Psoas muscle (tissue), 8 donors: ENCODE results near the gene ATXN2L. TPM values are rescaled to one million over a fixed set of nuclear protein-coding genes. Genes with fewer than 3 reads are reported as not detected.

Experiments used
- ATAC-seq, 4 donors: fragments of 200-7000 bp; cut with Tn5 transposase; one replicate each; pipeline ENCODE4 v1.9.1; 2020; ENCODE audit warnings: moderate library complexity in 3 of 4, mild to moderate bottlenecking in 2 of 4
- DNase-seq, 2 donors: peaks; one replicate each; pipeline ENCODE4 v3.0.0-alpha.2; 2020
- H3K27ac ChIP-seq: fragments of 200-600 bp; one replicate; pipeline ENCODE4 v1.8.0; 2022
- H3K27me3 ChIP-seq, 3 donors: fragments of 200-600 bp in 1 of 3; one replicate each; pipeline versions ENCODE4 v1.6.1 to v1.8.0; 2013 to 2022; ENCODE audit warnings: low read length in 2 of 3, mild to moderate bottlenecking in 2 of 3, moderate library complexity in 1 of 3; ENCODE audit not compliant: insufficient read depth in 3 of 3
- H3K36me3 ChIP-seq, 2 donors: fragments of 200-600 bp in 1 of 2; one replicate each; pipeline versions ENCODE4 v1.6.1 to v1.8.0; 2013 to 2022; ENCODE audit warnings: low read depth in 1 of 2, mild to moderate bottlenecking in 1 of 2, moderate library complexity in 1 of 2; ENCODE audit not compliant: insufficient read depth in 1 of 2
- H3K4me1 ChIP-seq: fragments of 200-600 bp; one replicate; pipeline ENCODE4 v1.8.0; 2022
- H3K4me3 ChIP-seq: fragments of 200-600 bp; one replicate; pipeline ENCODE4 v1.8.0; 2022; ENCODE audit warnings: mild to moderate bottlenecking
- H3K9me3 ChIP-seq: fragments of 200-600 bp; one replicate; pipeline ENCODE4 v1.8.0; 2022
- CTCF ChIP-seq: fragments of 200-600 bp; IDR thresholded peaks from one replicate; pipeline ENCODE4 v1.8.0; 2022; ENCODE audit warnings: antibody characterized with exemption
- WGBS, 3 donors: extraction: QIAGEN DNeasy Blood & Tissue Kit; methylation state at CpG; one replicate each; pipeline versions ENCODE4 v1.1.6 to v1.1.7; 2013; 5-methylcytosine and 5-hydroxymethylcytosine counted together
- intact Hi-C, 2 donors: fragments of 100-400 bp; cut with DNase I; formaldehyde crosslinking; loops; one replicate each; pipeline versions ENCODE4 v1.11.0 to v1.14.2; 2022
- polyA plus RNA-seq, 3 donors: library from polyadenylated mRNA; stranded (reverse); fragments of 200-250 nt; gene quantifications; one replicate each; pipeline ENCODE4 v1.2.3, GENCODE V29; 2013
- total RNA-seq, 4 donors: library from RNA; stranded (reverse); fragmentation: NEBNext Ultra II Directional in 2 of 4; extraction: Animal tissue kit (Norgen Biotek cat#: 25700) in 2 of 4; gene quantifications; one replicate each; pipeline versions ENCODE4 v1.2.1 to v1.2.4, GENCODE V29; 2021 to 2023
- donor health status: healthy with polysubstance abuse.
- donor health status: DM: no; HTN: no; CAD: no; lungs with moderate emphysema.
- donor health status: Bipolar disorder and iron deficiency.
- donor health status: healthy.
- donor health status: DM: yes; HTN: yes; CAD: no.
- donor health status: DM: no; HTN: no; CAD: no.
- donor health status: DM: no; HTN: no; CAD: no.
- donor health status: DM: yes; HTN: yes; CAD: no.

ATXN2L gene
- total and polyA plus RNA-seq, 7 donors = 28.8 to 66.2 (median 50.0) TPM

- WGBS, 3 donors = 15 to 21% (median 15%) methylated on average over 21 to 24 of the region's 24 CpGs
- peak; percentile 59 to 94 for DNase-seq
- peak overlapping the region; percentile 51 for H3K4me3 ChIP-seq
Measured at GRCh38 chr16:28882551-28883160, 59.9 kb downstream of the ATXN2L start.

GRCh38 chr16:28883221-28883996, 60.6 kb downstream of the ATXN2L start:
- no peaks in the 10 kb centered on the region for H3K9me3 ChIP-seq
- H3K4me3 ChIP-seq = peak overlapping the region; percentile 51
- H3K36me3 ChIP-seq = peaks cover 0 to 43% of the 10 kb centered on the region in 2 donors
- WGBS, 3 donors = 35 to 49% (median 37%) methylated on average over 22 to 25 of the region's 25 CpGs
- intact Hi-C loops = no loop called here
- ATAC-seq (peak; percentile 27 to 55 (median 48)), DNase-seq (peak in 1 of 2 donors; percentile 76)
- H3K4me1 ChIP-seq = peaks cover 21% of the 10 kb centered on the region
- peak overlapping the region; percentile 86 for H3K27ac ChIP-seq
- no peaks in the 10 kb centered on the region for H3K27me3 ChIP-seq
- TF ChIP-seq CTCF = no peak

More at GRCh38 chr16:28882551-28883160, 59.9 kb downstream of the ATXN2L start:
- H3K27ac ChIP-seq = peak overlapping the region; percentile 86
- intact Hi-C loops = no loop called here
- ATAC-seq = peak; percentile 50 to 70 (median 68)
- no peaks in the 10 kb centered on the region for H3K9me3 ChIP-seq
- peaks cover 21% of the 10 kb centered on the region for H3K4me1 ChIP-seq
- H3K27me3 ChIP-seq = no peaks in the 10 kb centered on the region
- peaks cover 0 to 36% of the 10 kb centered on the region in 2 donors for H3K36me3 ChIP-seq
- peak; percentile 12 for TF ChIP-seq CTCF

- H3K27me3 ChIP-seq = no peaks in the 10 kb centered on the region
- intact Hi-C loops = no loop called here
- ATAC-seq (no peak), DNase-seq (no peak)
- H3K9me3 ChIP-seq = no peaks in the 10 kb centered on the region
- WGBS, 3 donors = 62 to 87% (median 63%) methylated on average over 6 of the region's 6 CpGs
- no peak for TF ChIP-seq CTCF
- peak overlapping the region; percentile 86 for H3K27ac ChIP-seq
- H3K4me3 ChIP-seq = peak overlapping the region; percentile 51
- H3K4me1 ChIP-seq = peaks cover 21% of the 10 kb centered on the region
- H3K36me3 ChIP-seq = peaks cover 0 to 50% of the 10 kb centered on the region in 2 donors
Measured at GRCh38 chr16:28884045-28884444, 61.2 kb downstream of the ATXN2L start.

Other genes with a start within 250 kb of the ATXN2L start
- 1 to 10 TPM in 1 of 4 donors, under 1 TPM in 2, not detected in 1; 0.34 to 1.5 (median 0.52) TPM for gene SULT1A2, start 225.9 kb upstream of the ATXN2L start, total RNA-seq
- under 1 TPM in 2 of 3 donors, not detected in 1; 0.09 to 0.34 TPM for gene SULT1A2, start 225.9 kb upstream of the ATXN2L start, polyA plus RNA-seq
- gene SULT1A1, start 213.0 kb upstream of the ATXN2L start, total RNA-seq = 10 to 100 TPM in 3 of 4 donors, 1 to 10 TPM in 1; 8.1 to 22.8 (median 13.4) TPM
- gene SULT1A1, start 213.0 kb upstream of the ATXN2L start, polyA plus RNA-seq = 1 to 10 TPM; 2.8 to 6.3 (median 3.5) TPM
- under 1 TPM in 1 of 4 donors, not detected in 3; 0.78 TPM for gene NPIPB8, start 184.9 kb upstream of the ATXN2L start, total RNA-seq
- gene NPIPB8, start 184.9 kb upstream of the ATXN2L start, polyA plus RNA-seq = not detected
- 100 to 1,000 TPM; 434 to 640 (median 556) TPM for gene EIF3C, start 111.5 kb upstream of the ATXN2L start, total RNA-seq
- 100 to 1,000 TPM; 344 to 676 (median 345) TPM for gene EIF3C, start 111.5 kb upstream of the ATXN2L start, polyA plus RNA-seq
- 1 to 10 TPM in 1 of 4 donors, under 1 TPM in 1, not detected in 2; 0.62 to 1.2 TPM for gene NPIPB9, start 71.2 kb upstream of the ATXN2L start, total RNA-seq
- gene NPIPB9, start 71.2 kb upstream of the ATXN2L start, polyA plus RNA-seq = under 1 TPM in 2 of 3 donors, not detected in 1; 0.12 to 0.39 TPM
- gene TUFM, start 23.3 kb downstream of the ATXN2L start, total RNA-seq = 100 to 1,000 TPM; 155 to 233 (median 187) TPM
- 100 to 1,000 TPM; 211 to 355 (median 240) TPM for gene TUFM, start 23.3 kb downstream of the ATXN2L start, polyA plus RNA-seq
- gene SH2B1, start 40.8 kb downstream of the ATXN2L start, total RNA-seq = 10 to 100 TPM; 22.9 to 44.6 (median 39.9) TPM
- 10 to 100 TPM; 21.0 to 47.5 (median 28.1) TPM for gene SH2B1, start 40.8 kb downstream of the ATXN2L start, polyA plus RNA-seq
- 1,000 to 10,000 TPM in 3 of 4 donors, 100 to 1,000 TPM in 1; 639 to 2,539 (median 1,923) TPM for gene ATP2A1, start 55.5 kb downstream of the ATXN2L start, total RNA-seq
- gene ATP2A1, start 55.5 kb downstream of the ATXN2L start, polyA plus RNA-seq = 1,000 to 10,000 TPM in 2 of 3 donors, 100 to 1,000 TPM in 1; 169 to 1,914 (median 1,496) TPM
- 1 to 10 TPM; 3.1 to 7.0 (median 5.2) TPM for gene RABEP2, start 102.2 kb downstream of the ATXN2L start, total RNA-seq
- gene RABEP2, start 102.2 kb downstream of the ATXN2L start, polyA plus RNA-seq = 10 to 100 TPM in 1 of 3 donors, 1 to 10 TPM in 2; 6.2 to 22.8 (median 8.2) TPM
- under 1 TPM in 2 of 4 donors, not detected in 2; 0.12 to 0.32 TPM for gene CD19, start 109.0 kb downstream of the ATXN2L start, total RNA-seq
- under 1 TPM in 2 of 3 donors, not detected in 1; 0.10 to 0.17 TPM for gene CD19, start 109.0 kb downstream of the ATXN2L start, polyA plus RNA-seq
- gene NFATC2IP, start 127.9 kb downstream of the ATXN2L start, total RNA-seq = 10 to 100 TPM; 17.6 to 20.4 (median 18.8) TPM
- 10 to 100 TPM; 10.6 to 16.4 (median 16.2) TPM for gene NFATC2IP, start 127.9 kb downstream of the ATXN2L start, polyA plus RNA-seq
- 10 to 100 TPM; 12.9 to 20.3 (median 16.1) TPM for gene SPNS1, start 151.8 kb downstream of the ATXN2L start, total RNA-seq
- gene SPNS1, start 151.8 kb downstream of the ATXN2L start, polyA plus RNA-seq = 10 to 100 TPM; 21.9 to 46.9 (median 38.0) TPM
- 1 to 10 TPM; 1.6 to 2.0 (median 1.7) TPM for gene LAT, start 162.1 kb downstream of the ATXN2L start, total RNA-seq
- 1 to 10 TPM; 1.7 to 2.1 (median 1.8) TPM for gene LAT, start 162.1 kb downstream of the ATXN2L start, polyA plus RNA-seq